Epithelial cell of prostate (primary cell): ENCODE results near the gene NPAS3.
A peak's percentile ranks its signal among the peaks of the same experiment; 100 is the strongest.

ENCODE experiments used
- DNase-seq: peaks from one replicate; pipeline ENCODE4 v3.0.0-alpha.2; 2011; ENCODE audit warnings: low read depth, low spot score
- H3K27ac ChIP-seq: fragments of 450-650 bp; 2 replicates; pipeline ENCODE4 v1.5.1; 2017; ENCODE audit warnings: mild to moderate bottlenecking

Gene NPAS3

DNA sequence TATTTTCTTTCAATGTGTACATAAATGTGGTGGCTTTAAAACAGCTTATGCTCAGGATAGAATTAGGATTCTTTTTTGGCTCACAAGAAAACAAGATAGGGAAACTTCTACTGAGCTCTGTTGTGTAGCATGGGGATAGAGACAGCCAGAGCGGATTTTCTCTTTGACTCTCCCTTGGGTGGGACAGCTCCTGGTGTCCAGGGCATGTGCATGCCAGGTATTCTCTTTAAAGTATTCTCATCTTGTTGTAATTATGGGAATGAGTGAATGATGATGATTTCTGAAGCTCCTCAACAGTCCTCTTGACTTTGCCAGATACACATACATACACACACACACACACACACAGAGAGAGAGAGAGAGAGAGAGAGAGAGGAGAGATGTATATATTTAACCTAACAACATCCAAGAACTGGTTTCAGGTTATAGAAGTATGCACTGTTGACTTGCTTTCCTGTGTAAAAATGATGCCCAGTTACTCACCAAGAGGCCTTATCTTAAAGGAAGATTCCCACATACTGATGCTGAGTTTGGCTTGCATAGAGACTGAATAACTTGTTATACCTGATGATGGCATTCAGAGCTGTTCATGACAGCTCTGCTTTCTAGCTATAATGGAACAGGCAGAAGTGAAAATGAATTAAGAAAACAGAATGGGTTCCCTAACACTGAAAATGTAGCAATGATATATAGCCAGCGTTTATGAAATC, 624.7 kb downstream of the NPAS3 start:
- H3K27ac ChIP-seq = no peak overlapping the region
- no peak for DNase-seq

DNA sequence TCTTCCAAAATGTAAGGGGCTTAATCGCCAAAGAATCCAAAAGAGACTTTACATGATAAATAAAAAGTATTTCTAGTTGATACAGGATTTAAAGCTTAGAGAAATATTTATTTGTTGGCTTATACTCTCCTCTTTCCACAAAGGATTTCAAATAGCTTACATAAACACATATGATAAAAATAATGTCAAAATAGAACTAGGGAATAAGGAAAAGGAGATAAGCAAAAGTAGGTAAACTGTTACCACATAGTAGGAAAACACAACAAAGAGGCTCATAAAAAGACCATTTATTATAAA, 625.2 kb downstream of the NPAS3 start:
- H3K27ac ChIP-seq = no peak overlapping the region
- no peak for DNase-seq

GRCh38 chr14:33564774-33565630, 626.3 kb downstream of the NPAS3 start:
- H3K27ac ChIP-seq = peak overlapping the region; percentile 61
- no peak for DNase-seq

DNA sequence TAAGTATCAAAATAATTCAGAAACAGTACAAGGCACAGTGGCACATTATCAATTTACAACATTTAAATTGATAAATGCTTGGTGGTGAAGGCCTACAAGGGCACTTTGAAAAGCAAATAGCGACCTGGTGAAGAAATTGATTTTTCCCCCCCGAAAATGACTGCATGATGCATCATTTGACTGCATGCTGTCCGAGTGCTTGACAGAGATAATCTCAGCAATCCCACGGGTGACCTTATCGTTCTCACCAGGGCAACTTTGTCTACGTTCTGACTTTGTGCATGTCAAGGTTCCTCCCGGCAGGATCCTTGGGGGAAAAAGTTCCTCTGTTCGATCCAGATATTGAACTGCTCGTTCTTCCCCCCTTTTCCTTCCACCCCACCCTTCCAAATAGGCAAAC, 627.4 kb downstream of the NPAS3 start:
- no peak overlapping the region for H3K27ac ChIP-seq
- no peak for DNase-seq

DNA sequence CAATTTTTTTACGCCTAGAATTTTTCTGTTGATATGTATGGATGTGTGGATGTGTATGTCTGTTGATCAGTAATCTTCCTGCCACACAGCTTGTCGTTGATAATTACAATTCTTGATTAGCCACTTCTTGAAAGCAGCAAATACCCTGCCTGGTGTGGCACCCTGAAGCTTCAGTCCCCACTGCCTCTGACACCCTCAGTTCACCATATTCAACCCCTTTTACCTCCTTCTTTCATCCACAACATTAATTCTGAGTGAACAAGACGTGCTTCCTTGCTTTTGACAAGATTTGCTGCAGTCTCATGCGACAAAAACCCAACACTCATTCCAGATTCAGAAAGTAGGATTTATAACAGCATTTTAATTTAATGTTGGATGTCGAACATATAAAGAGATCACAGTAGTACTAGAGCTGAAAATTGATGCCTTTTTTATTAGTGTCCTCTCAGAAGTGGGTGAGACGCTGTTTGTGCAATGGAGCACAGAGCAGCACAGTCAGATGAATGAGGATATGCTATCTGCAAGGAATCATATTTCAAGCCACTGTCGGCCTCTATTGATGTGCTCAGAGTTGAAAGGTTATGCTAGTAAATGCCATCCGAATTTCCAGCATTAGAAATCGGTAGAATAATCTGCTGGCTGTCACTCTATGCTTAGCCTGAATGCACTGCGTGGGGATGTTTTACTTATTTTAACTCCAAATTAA, 628.5 kb downstream of the NPAS3 start:
- no peak for DNase-seq
- H3K27ac ChIP-seq = no peak overlapping the region

DNA sequence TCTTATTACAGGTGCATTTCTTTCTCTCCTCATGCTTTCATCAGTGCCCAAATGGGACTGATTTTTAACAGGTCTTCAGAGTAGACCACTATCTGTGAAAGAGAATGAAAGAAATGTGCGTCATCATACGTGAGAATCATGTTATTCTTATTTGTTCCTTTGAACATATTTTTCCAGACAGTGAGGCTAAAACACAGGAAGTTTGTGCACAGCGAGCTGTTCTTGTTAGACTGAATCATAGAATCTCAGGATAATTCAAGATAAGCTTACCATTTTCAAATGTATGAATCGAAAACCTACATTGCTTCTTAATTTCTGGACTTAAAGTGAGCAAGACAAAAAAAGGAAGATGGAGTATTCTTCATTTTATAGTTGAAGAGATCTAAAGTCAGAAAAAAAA, 629.1 kb downstream of the NPAS3 start:
- DNase-seq = no peak
- no peak overlapping the region for H3K27ac ChIP-seq

GRCh38 chr14:33568935-33569579, 630.4 kb downstream of the NPAS3 start:
- DNase-seq = no peak
- peak overlapping the region; percentile 9 for H3K27ac ChIP-seq

GRCh38 chr14:33569821-33570687, 631.4 kb downstream of the NPAS3 start:
- no peak overlapping the region for H3K27ac ChIP-seq
- no peak for DNase-seq

DNA sequence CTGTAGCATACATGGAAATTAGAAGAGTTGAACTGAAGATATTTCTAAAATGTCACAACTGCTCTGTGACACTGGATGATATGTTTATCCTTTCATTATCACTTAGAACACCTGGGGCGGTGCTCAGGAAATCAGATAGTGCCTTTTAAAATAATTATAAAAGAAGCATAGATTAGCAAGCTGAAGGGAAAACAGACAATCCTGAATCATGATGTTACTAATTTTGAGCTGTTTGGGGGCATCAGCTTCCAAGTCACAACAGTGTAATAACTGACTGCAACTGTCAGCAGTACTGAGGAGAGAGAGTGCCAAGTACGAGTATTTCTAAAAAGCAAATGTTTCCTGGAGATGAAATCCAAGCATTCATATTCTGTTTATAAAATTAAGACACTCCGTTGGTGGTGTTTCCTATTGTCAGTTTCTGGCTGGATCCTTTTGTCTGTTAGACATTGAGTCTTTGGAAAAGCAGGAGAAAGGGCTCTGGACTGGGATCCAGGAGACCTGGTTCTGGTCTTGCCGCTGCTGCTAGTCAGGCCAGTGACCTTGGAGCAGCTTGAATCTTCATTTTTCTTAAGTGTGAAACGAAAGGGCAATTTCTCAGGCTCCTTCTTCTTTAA, 632.1 kb downstream of the NPAS3 start:
- no peak overlapping the region for H3K27ac ChIP-seq
- no peak for DNase-seq

GRCh38 chr14:33573301-33573880, 634.7 kb downstream of the NPAS3 start:
- H3K27ac ChIP-seq = no peak overlapping the region
- DNase-seq = no peak

DNA sequence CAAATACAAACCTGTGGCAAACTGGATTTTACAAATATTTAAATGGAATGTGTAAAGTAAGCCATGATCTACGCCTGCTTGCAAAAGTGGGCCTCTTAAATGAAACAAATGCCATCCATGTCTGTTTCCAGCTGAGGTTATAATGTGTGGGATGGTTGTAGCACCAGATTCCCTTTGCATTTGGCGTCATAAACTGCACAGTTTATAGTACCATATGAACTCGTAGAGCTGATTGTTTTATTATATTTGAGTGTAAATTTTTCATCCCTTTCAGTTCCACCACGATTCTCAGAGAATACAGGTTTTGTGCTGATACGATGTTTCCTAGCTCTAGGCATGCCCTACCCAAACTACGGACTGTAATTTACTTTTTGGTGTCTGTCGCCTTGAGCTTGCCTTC, 637.3 kb downstream of the NPAS3 start:
- DNase-seq = no peak
- H3K27ac ChIP-seq = no peak overlapping the region

GRCh38 chr14:33578461-33579216, 640.0 kb downstream of the NPAS3 start:
- DNase-seq = no peak
- H3K27ac ChIP-seq = no peak overlapping the region

DNA sequence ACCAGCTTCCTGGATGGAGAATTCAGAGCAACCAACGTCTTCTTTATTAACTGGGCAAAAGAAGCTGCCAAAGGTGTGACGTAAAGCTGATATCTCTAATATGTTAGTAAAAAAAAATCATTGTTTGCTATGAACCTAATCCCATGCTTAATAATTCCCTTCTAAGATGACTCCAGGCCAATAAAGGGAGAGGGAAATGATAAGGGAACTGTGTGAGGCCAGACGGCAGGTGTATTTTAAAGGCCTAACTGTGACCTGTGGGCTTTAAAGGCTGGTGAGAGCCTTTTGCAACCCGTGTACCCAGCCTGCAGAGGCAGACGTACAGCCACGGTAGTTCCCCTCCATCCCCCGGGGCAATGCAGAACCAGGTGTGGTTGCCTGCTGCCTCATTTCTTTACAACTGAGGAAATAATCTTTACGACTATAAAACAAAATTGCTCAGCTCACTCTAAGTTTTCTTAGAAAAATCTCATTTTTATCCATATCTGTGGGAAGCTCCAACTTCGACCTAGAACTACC, 641.6 kb downstream of the NPAS3 start:
- DNase-seq = no peak

DNA sequence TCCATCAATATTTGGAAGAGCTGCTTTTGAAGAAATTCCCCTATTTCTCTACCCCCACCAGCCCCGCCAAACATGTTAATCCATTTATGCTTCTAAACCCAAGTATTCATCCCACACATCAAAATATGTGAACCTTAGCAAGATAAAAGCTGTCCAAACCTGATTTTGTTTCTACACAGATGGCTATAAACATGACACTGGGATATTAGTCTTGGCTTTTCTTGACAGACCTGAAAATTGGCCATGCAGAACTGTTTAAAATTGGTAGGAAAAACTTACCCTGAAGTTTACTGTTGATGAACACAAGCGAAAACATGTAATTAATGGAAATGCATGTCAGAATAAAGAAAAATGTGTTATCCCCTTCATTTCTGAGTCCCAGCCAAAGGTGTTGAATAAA, 642.2 kb downstream of the NPAS3 start:
- no peak overlapping the region for H3K27ac ChIP-seq
- DNase-seq = no peak

More for the DNA sequence above, 641.6 kb downstream of the NPAS3 start:
- H3K27ac ChIP-seq = no peak overlapping the region

DNA sequence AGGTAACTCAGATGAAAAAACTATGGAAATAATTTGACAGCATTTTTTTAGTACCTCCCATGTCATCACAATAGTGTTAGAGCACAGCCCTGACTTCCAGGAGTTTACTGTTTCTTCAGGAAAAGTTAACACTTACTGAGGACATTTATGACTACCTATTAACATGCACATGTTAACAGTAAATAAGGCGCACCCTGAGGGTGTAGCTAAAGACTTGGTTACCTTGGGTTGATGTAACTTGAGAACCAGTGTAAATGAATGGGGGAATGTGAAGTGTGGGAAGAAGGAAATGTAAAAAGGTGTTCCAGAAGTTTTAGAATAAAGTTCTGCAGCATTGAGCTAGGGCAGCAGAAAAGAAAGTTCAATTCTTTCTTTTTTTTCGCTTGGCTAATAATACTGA, 646.0 kb downstream of the NPAS3 start:
- no peak for DNase-seq
- H3K27ac ChIP-seq = no peak overlapping the region

DNA sequence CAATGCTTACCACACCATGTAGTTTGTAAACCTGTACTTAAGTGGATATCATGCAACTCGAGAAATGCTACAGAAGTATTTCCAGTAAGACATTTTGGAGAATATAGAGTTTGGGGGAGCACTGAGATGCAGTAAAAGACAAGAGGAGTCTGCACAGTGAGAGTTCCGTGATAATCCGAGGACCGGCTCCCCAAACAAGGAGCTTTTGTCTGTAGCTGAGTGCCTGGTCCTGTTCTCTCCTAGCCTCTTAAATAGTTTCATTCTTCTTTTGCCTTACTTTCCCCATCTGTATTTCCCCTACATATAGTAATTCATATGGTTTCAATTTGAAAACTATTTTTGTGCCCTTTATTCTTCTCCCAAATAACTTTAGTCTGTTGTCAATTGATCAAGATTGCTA, 648.1 kb downstream of the NPAS3 start:
- no peak overlapping the region for H3K27ac ChIP-seq
- no peak for DNase-seq

GRCh38 chr14:33587791-33588190, 649.1 kb downstream of the NPAS3 start:
- no peak overlapping the region for H3K27ac ChIP-seq
- no peak for DNase-seq

DNA sequence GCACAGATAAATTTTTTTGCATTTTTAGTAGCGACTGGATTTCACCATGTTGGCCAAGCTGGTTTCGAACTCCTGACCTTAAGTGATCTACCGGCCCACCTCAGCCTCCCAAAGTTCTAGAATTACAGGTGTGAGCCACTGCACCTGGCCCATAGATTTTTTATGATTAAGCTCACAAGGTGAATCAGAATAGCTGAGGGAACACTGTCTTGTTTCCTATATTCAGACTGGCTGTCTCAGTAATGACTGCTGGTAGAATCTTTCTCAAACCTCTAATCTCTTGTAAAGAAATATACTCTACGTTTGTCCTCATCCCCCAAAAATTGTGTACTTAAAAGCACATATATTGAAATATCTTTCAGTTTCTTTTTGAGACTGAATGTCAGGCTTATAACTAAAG, 650.1 kb downstream of the NPAS3 start:
- H3K27ac ChIP-seq = peak overlapping the region; percentile 92
- no peak for DNase-seq
